Measurements from ENCODE around the gene TMC4.
A peak's percentile ranks its signal among the peaks of the same experiment; 100 is the strongest.

TMC4 gene

DNA sequence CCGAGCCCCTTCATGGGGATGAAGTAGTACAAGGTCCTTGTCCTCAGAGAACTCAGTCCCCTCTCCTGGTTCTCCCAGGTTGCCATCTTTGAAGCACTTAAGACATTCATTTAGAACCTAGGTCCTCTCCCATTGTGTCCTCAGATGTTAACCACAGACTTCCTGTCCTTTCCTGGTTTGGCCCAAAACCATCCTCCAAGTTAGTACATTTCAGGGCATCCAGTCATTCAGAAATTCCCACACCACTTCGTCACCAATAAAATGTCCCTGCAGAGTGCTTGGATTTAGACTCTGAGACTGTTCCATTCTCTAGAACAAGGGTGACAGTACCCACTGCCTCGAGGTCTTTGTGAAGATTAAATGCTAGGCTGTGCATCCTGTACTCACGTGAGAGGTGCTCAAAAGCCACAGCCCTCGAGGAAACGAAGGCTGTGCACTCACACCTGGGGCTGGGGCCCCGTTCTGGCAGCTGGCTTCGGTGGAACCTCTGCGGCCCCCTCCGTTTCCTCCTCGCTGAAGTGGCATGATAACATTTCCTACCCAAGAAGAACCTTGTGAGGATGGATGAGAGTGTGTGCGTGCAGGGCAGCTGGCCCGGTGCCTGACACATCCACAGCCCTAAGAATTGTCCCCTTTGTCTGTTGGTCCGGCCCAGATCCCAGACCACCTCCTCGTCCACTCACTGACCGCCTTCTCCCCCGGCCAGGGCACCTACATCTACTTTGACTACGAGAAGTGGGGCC is 18.2 kb downstream of the TMC4 start:
- DNase-seq = peak in 3 of 5 experiments; percentile 33 to 92 (median 41)

DNA sequence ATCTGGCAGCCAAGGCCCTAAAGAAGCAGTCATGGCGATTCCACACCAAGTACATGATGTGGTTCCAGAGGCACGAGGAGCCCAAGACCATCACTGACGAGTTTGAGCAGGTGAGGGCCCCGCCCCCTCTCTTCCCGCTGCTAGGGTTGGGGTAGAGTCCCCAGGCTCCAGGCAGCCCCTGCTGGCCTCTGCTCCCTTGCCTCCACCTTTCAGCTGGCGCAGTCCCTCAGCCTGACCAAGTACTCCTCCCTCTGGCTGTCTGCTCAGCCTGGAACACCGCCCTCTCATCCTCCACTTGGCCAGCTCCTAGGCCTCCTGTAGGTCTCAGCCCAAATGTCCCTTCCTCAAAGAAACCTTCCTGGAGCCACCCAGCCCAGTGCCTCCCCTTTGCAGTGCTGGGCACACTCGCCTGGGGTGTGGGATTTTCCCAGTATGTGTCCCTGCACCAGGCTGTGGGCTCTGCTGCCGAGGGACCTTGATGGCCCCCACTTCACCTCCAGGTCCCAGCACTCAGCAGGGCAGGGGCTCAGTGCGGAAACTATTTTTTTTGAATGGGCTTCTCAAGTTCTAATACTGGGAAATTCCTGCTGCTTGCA is 19.1 kb downstream of the TMC4 start:
- DNase-seq = no peak

DNA sequence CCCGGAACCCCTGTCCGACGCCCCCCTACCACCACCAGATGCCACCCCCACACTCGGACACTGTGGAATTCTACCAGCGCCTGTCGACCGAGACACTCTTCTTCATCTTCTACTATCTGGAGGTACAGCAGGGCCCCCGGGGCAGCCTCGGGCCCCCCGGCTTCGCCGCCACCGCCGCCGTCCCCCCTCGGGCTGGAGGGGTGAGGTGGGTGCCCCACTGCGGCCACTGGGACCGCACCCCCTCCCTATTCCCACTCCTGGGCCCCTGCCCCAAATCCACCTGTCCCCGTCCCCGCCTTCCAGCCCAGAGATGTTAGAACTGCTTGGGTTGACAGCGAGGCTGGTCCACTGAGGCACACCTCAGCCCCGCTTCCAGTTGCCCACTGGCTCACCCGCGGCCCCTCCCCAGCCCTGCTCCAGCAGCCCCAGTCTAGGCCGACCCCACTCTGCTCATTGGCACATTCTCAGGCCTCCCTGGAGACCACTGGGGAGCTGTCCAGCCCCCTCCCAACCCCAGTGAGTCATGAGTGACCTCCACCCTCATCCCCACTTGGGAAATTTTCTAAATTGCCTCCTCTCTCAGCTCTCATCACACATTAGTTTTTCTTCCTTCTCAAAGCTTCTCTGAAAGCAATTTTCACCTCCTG is 20.0 kb downstream of the TMC4 start:
- DNase-seq = no peak

DNA sequence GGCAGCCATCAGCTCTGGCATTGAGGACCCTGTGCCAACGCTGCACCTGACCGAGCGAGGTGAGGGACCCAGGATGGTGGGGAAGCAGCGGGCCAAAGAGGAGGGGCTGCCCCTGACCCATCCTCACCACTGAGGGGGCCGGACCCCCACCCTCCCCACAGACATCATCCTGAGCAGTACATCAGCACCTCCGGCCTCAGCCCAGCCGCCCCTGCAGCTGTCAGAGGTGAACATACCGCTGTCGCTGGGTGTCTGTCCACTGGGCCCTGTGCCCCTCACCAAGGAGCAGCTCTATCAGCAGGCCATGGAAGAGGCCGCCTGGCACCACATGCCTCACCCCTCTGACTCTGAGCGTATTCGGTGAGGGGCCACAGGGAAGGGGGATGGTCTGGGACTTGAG is 20.7 kb downstream of the TMC4 start:
- DNase-seq = no peak

DNA sequence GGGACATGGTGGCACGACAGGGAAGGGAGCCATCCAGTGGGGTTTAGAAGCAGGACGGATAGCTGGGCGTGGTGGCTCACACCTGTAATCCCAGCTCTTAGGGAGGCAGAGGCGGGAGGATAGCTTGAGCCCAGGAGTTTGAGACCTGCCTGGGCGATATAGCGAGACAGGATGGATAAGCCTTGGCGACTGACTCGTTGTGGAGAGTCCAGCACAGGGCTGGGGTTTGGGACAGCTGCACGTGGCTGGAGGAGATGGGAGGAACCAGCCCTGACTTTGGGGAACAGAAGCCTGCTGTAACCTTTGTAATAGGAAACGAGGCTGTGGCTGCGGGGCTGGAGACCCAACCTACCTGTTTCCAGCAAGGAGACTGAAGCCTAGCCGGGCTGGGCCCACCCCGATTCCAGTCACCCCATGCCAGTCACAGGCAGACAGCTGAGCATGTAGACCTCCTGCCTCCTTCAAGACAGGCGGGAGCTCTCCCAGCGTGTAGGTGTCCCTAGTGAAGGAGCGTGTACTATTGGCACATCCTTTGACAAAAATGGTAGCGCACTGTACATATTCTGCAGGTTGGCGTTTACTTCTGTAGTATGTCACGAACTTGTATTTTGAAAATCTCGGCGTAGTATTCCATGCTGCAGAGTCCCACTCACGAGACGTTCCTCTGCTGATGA is 21.5 kb downstream of the TMC4 start:
- DNase-seq = no peak

DNA sequence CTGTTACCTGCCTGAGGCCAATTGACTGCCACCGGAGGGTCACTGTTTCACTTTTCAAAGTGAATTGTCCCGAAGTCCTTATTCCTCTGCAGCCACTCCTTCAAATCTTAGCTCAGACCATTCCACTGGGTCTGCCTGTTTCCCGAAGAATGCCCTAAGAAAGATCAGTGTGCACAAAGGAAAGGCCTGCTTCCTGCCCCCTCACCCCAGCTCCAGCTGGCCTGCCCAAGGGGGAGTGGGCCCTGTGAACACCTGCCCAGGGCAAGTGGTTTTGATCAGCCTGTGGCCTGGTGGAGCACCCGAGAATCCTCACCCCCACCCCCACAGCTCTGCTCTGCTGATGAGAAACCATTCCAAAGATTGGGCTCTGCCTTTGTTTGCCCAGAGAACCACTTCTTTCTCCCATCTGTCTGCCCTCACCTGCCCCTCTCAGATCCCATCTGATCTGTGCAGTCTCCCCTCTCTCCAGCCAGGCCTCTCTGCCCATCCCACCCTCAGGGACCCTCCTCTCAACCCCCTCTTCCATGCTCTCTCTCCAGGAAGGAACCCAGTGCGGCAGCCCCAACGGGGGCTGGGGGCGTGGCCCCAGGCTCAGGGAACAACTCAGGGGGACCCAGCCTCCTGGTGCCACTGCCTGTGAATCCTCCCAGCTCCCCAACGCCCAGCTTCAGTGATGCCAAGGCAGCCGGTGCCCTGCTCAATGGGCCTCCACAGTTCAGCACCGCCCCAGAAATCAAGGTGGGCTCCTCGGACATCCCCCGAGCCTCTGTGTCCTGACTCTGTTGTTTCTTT is 23.7 kb downstream of the TMC4 start:
- no peak for DNase-seq

DNA sequence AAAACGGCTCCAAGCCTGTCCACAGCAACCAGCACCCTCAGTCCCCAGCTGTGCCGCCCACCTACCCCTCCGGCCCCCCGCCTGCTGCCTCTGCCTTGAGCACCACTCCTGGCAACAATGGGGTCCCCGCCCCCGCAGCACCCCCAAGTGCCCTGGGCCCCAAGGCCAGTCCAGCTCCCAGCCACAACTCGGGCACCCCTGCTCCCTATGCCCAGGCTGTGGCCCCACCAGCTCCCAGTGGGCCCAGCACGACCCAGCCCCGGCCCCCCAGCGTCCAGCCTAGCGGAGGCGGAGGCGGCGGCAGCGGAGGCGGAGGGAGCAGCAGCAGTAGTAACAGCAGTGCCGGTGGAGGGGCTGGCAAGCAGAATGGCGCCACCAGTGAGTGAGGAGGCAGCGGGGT is 24.8 kb downstream of the TMC4 start:
- DNase-seq = no peak

DNA sequence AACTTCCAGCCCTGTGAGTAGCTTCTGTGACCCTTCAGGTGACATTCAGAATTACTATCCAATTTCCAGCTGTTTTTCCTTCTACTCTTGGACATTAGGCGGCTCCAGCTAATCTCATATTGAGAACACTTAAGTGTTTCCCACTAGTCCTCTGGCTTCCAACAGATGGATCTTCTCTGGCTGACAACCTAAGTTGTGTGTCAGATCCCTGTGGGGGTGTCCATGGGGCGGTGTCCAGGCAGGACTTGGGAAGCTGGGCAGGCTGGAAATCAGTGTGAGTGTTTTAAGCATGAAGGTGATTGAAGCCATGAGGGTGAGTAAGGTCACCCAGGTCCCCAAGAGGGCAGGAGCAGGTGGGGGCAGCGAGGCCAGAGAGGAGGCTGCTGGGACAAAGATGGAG is 25.3 kb downstream of the TMC4 start:
- DNase-seq = no peak

DNA sequence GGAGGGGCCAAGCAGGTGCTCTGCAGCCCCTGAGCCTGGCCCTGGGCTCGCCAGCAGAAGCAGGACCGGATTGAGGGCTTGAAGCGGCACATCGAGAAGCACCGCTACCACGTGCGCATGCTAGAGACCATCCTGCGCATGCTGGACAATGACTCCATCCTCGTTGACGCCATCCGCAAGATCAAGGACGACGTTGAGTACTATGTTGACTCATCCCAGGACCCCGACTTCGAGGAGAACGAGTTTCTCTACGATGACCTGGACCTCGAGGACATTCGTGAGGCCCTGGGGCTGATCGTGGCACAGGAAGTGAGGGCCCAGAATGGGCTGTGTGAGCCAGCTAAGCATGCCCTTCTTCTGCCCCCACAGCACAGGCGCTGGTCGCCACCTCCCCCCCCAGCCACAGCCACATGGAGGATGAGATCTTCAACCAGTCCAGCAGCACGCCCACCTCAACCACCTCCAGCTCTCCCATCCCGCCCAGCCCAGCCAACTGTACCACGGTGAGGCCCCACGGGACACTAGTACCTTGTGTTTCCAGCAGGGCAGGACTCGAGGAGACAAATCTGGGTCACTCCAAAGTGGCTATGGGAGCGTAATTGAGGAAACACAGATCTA is 27.3 kb downstream of the TMC4 start:
- no peak for DNase-seq

DNA sequence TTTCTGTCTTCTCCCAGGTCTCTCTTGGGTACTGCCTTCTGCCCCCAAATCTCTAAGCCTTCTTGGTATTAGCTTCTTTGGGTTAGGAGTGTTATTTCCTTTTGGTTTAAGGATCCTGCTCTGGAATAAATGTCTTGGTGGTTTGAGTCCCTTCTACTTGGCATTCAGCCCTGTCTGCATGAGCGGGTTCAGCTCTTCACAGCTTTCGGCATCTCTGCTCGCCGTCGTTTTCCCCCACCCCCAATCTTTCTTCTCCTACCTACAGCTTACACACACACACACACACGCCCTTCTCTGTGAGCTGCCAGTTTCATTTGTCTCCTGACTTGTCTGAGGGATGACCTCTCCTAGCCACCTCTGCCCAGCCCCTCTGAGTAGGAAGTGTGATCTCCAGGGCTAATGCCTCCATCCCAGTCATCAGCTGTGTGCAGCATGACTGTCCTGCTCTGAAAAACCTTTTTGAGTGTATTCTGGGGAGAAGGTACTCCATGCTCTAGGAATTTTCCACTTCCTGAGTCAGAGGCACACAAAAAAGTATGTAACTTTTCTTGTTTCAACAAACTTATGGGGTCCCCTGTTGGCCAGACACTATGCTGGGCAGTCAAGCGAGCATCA is 30.7 kb downstream of the TMC4 start:
- no peak for DNase-seq

DNA sequence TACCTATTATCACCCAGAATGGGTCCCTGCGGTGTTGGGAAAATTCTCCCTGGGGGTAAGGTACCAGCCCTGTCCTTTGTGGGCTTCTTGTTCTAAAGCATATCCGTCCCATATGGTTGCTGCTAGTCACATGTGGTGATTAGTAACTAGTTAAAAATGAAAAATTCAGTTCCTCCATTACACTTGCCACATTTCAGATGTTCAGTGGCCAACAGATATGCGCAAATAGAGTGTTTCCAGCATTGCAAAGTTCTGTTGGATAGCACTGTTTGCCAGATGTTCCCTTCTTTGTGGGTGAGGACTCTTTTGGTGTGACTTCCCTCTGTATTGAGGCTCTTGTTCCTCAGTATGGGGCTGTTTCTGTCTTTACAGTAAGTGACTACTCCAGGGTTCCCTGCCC is 31.6 kb downstream of the TMC4 start:
- no peak for DNase-seq

DNA sequence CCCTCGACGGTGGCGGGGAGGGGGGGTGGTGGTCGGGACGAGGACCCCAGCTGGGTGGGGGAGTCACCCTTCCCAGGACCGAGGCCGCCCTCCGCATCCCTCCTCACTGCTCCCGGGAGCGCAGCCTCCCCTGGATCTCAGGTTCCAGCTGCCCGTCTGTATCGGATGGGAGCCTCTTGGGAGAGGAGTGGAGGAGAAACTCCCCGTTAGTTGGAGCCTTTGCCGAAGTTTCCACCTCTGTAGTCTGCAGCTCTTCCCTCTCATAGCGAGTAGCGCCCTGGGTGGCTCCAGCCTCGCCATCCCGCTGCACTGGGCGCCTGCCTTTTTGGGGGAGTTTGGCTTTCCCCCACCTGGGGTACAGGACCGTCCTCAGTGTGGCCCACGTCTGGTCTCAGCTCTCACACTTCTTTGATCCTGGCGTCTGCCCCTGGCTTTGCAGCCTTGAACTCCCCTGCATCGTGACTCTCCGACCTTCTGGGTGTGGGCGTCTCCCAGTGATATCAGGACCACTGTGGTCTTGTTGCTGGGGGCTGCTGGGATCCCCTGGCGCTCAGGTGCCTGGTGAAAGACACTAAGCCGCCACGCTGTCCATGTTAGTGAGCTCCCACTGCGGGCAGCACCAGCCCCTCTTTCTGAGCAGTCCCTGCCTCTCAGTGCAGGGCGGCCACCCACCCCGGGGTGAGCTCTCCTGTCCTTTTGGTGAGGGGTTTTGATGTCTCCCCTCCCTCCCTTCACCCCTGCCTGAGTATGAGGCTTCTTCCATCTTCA is 34.3 kb downstream of the TMC4 start:
- peak in 2 of 5 experiments; percentile 28 for DNase-seq

DNA sequence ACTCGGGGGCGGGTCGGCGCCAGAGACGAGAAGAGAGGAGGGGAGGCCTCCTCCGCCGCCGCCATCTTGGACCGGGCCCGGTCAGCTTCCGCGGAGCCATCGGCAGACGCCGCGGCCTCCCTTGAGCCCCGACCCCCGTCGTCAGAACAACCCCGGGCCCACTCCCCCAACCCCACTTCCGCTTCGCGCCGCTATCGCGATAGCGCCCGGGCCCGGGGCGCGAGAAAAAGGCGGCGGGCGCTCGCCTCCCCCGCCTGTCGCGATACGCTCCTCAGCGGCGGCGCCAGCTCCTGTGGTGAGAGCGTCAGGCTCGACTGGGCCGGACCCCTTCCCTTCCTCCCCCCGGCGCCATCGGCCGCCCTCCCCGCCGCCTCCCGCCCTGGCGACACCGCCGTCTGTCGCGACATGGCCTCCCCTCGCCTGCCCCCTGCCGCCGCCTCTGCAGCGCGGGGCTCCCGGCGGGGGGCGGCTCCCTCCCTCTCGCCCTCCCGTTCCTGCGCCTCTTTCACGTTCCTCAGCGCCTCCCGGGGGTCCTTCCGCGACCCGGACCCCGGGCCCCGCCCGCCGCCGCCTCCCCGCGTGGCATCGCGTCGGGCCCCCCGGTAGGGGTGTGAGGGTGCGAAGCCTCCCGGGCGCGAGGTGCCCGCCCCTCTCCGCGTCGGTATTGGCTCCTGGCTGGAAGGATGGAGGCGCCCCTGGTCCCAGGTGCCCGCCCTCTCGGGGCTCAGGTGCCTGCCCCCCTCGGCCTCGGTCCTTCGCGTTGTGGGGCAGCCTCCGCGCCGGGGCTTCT is 35.1 kb downstream of the TMC4 start, which contains the start of gene CNOT3:
Gene CNOT3 (plus strand): TSS at position 64 of the 790 bp plus-strand sequence. CDS start 5,217 bp downstream, outside the sequence.
- DNase-seq = peak in 4 of 5 experiments; percentile 17 to 55 (median 42)

DNA sequence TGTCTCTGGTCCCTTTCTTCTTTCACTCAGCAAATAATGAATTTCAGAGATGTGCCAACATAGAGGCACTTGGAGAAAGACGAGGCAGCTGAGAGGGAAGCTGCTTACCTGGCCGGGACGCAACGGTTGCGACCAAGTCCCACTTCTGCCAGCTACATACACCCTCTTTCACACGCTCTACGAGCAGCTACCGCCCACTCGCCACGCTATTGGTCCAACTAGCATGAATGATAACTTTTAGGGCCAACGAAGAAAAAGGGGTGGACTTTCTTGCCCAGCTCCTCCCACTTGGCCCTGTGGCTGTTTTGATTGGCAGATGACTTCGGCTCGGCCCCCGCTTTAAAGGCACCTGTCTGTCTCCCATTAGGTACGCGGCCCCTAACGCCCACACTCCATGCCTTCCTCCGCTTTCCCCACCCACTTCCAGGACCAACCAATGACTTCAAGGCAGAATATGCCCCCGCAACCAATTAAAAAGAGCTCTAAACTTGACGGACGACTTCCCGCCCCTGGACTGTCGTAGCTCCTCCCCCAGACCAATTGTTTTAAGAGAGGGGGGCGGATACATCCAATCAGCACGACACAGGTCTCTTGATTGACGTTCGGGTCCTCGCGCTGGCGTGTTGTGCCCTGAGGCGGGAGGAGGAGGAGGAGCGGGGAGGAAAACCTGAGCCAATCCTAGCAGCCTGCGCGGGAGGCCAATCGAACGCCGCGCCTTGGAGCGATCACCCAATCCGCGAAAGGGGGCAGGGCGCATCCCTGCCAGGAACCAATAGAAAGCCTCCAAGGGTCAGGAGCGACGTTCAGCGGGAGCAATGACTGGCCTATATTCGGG is 35.9 kb downstream of the TMC4 start:
- DNase-seq = peak; percentile 96 to 100 (median 99)

DNA sequence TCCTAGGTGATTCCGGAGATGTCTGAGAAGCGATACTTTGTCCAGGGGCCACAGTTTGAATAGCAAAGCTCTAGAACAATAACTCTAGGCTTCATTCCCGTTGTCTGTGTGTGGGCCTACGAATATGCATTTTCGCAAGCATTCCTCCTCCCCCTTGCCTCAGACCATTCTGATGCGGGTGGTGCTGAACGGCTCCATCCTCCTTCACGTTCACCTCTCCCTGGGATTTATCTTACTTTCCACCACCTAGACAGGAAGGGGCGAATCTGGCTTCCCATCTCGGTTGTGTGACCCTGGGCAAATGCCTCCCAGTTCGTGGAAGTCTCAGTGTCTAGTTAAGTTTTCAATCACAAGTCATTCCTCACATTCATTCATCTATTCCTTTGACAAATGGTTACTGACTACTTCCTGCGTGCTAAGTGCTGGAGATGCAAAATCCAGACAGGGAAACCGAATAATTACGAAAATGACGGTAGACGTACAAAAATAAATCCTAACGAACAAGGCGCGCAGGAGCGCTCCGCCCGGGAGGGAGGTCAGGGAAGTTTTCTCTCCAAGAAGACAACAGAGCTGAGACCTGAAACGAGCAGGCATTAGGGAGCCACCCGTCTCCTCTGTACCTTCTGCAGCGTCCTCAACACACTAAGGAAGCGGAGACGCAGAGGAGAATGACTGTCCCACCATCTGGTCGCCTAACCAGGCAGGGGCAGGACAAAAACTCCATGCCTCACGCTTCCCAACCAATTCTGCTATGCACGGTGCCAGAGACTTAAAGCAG is 36.7 kb downstream of the TMC4 start:
- no peak for DNase-seq

DNA sequence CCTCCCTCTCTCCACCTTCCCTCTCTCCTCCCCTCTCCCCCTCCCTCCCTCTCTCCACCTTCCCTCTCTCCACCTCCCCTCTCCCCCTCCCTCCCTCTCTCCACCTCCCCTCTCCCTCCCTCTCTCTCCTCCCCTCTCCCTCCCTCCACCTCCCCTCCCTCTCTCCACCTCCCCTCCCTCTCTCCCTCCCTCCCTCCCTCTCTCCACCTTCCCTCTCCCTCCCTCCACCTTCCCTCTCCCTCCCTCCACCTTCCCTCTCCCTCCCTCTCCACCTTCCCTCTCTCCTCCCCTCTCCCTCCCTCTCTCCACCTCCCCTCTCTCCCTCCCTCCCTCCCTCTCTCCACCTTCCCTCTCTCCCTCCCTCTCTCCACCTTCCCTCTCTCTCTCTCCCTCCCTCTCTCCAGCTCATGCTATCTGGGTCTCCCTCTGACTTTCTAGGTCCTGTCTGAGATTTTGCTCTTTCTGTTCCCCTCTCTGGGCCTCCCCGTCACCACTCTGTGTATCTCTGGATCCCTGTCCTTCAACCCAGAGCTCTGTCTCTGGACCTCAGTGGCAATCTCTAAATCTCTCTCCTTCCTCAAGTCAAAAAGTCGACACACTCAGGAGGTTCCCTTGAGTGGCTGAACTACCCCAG is 38.9 kb downstream of the TMC4 start:
- DNase-seq = no peak

DNA sequence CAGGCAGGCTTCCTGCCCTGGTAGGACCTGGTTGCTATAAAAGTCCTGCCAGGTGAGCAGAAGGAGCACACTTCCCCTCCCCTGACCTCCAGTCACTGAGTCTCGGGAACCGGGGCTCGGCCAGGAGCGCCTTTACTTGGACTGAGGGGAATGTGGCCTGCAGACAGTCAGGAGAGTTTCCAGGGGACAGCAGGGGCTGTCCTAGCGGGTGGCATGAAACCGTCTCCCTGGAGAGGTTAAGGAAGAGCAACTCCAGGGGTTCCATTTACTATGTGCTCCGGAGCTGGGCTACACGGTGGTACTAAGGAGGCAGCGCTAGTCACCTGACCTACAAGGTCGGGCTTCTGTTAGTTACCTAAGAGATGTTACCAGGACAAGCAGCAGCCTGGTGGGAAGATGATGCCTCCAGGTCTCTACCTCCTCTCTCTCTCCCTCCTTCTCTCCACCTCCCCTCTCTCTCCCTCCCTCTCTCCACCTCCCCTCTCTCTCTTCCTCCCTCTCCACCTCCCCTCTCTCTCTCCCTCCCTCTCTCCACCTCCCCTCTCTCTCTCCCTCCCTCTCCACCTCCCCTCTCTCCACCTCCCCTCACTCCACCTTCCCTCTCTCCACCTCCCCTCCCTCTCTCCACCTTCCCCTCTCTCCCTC is 39.5 kb downstream of the TMC4 start:
- peak in 1 of 5 experiments; percentile 57 for DNase-seq

Data from T-helper 2 cell (primary cell).